Lower leg skin (tissue), 3 donors: ENCODE results near the gene IFI27.

Experiments used
- POLR2A ChIP-seq, 2 donors: fragments of 450-650 bp; IDR thresholded peaks; one replicate each; pipeline ENCODE4 v1.6.1; 2016 to 2017; ENCODE audit warnings: antibody characterized with exemption in 2 of 2, mild to moderate bottlenecking in 1 of 2, moderate library complexity in 1 of 2
- TF ChIP-seq, protein P1 (sequence below), 3 donors: fragments of 450-650 bp; IDR thresholded peaks; one replicate each; pipeline ENCODE4 v1.5.1; 2016; ENCODE audit warnings: antibody characterized with exemption in 3 of 3, mild to moderate bottlenecking in 3 of 3, moderate library complexity in 2 of 3

DNA sequence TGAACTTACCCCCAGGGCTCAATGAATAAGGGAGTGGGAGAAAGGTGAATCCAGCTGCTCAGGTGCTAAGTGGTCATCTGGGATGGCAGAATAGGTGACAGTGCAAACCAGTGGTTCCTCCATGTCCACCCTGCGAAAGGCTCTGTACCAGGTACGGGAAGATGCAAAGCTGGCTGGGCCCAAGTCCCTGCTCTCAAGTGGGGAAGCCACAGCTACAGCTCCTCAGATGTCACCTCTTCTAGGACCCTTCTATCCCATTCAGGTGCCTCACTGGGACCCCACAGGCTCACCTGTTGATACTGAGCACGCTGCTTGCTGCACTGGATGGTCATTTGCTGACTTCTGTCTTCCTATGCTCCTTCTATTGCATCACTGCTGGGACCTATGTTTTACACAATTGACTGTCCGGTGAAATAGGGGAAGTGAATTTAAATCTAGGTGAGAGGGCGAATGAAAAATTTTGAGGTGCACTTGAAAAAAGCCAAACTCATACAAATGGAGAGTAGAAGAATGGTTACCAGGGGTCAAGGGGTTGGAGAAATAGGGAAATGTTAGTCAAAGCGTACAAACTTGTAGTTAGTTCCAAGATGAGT is 43.3 kb downstream of the IFI27 start:
- TF ChIP-seq POLR2A (IDR thresholded peaks at IDR 0.05) = no peak
- TF ChIP-seq, protein P1, sequence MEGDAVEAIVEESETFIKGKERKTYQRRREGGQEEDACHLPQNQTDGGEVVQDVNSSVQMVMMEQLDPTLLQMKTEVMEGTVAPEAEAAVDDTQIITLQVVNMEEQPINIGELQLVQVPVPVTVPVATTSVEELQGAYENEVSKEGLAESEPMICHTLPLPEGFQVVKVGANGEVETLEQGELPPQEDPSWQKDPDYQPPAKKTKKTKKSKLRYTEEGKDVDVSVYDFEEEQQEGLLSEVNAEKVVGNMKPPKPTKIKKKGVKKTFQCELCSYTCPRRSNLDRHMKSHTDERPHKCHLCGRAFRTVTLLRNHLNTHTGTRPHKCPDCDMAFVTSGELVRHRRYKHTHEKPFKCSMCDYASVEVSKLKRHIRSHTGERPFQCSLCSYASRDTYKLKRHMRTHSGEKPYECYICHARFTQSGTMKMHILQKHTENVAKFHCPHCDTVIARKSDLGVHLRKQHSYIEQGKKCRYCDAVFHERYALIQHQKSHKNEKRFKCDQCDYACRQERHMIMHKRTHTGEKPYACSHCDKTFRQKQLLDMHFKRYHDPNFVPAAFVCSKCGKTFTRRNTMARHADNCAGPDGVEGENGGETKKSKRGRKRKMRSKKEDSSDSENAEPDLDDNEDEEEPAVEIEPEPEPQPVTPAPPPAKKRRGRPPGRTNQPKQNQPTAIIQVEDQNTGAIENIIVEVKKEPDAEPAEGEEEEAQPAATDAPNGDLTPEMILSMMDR (IDR thresholded peaks at IDR 0.05) = no peak
